ENCODE data around the gene PRND.
A peak's percentile ranks its signal among the peaks of the same experiment; 100 is the strongest.
"Not testable (repeated sequence)": the region's sequence is repeated elsewhere in the genome, so short reads cannot be mapped to it uniquely, and the experiment has no call there.

The PRND gene

DNA sequence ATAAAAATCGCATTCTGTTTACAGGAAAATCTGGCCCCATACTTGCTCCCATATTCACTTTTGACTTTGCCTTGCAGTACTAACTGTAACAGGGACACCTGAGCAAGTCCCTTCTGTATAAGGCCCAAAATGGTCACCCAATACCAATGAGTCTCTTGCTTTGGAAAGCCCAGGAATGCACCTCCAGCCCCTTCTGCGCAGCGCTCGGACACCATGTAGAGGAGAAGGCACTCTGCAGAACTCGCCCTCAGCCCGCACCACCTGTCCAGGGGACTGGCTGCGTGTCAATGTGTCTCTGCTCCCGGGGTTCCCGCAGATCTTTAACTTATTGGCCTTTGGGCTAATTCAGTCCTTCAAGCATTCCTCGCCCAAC is 746 bp upstream of the PRND start:
- TF ChIP-seq, protein P1, sequence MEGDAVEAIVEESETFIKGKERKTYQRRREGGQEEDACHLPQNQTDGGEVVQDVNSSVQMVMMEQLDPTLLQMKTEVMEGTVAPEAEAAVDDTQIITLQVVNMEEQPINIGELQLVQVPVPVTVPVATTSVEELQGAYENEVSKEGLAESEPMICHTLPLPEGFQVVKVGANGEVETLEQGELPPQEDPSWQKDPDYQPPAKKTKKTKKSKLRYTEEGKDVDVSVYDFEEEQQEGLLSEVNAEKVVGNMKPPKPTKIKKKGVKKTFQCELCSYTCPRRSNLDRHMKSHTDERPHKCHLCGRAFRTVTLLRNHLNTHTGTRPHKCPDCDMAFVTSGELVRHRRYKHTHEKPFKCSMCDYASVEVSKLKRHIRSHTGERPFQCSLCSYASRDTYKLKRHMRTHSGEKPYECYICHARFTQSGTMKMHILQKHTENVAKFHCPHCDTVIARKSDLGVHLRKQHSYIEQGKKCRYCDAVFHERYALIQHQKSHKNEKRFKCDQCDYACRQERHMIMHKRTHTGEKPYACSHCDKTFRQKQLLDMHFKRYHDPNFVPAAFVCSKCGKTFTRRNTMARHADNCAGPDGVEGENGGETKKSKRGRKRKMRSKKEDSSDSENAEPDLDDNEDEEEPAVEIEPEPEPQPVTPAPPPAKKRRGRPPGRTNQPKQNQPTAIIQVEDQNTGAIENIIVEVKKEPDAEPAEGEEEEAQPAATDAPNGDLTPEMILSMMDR (conservative IDR thresholded peaks at IDR 0.05; ENCODE audit: control insufficient read depth, insufficient read depth, low read depth, low read length) = no peak

DNA sequence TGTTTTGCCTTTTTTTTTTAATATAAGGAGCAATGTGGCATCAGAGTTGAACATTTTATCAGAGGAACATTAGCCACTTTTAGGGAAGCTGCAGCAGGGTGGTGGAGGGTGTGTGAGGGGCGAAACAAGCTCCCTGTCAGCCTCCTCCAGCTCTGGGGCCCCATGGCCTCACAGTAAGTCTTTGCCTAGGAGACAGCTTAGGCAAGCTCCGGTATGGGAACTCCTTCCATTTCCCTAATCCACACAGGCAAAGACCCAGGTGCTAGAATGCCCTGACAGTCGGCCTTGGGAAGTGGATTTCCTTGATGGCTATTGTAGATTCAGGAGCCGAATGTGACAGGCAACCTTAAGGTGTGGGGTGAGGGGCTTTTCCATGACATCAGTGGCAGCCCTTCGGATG is 862 bp downstream of the PRND start:
- TF ChIP-seq, protein P1 (conservative IDR thresholded peaks at IDR 0.05; ENCODE audit: control insufficient read depth, insufficient read depth, low read depth, low read length) = no peak
- DNase-seq (ENCODE audit: low read depth) = no peak
- H3K4me3 ChIP-seq (ENCODE audit: control insufficient read depth, low read depth, low read length) = no peak overlapping the region

More for the DNA sequence above, 746 bp upstream of the PRND start:
- no peak for DNase-seq (ENCODE audit: low read depth)
- no peak overlapping the region for H3K4me3 ChIP-seq (ENCODE audit: control insufficient read depth, low read depth, low read length)

DNA sequence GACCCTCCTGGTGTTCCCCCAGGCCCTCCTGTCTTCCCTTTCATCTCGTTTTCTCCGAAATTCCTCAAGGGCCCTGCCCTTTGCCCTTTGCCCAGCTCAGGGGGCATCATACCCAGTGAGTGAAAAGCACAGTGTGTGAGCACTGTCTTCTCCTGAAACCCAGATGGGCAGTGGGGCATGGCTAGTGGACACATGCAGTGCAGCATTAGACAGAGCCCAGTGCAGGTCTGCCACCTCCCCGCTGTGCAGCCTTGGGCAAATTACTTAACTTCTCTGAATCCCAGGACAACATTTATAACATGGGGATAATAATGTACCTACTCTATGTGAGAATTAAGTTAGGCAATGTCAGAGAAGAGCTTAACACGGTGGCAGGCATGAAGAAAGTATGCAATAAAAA is 1.3 kb downstream of the PRND start:
- TF ChIP-seq, protein P1 (conservative IDR thresholded peaks at IDR 0.05; ENCODE audit: control insufficient read depth, insufficient read depth, low read depth, low read length) = no peak
- no peak overlapping the region for H3K4me3 ChIP-seq (ENCODE audit: control insufficient read depth, low read depth, low read length)
- no peak for DNase-seq (ENCODE audit: low read depth)

DNA sequence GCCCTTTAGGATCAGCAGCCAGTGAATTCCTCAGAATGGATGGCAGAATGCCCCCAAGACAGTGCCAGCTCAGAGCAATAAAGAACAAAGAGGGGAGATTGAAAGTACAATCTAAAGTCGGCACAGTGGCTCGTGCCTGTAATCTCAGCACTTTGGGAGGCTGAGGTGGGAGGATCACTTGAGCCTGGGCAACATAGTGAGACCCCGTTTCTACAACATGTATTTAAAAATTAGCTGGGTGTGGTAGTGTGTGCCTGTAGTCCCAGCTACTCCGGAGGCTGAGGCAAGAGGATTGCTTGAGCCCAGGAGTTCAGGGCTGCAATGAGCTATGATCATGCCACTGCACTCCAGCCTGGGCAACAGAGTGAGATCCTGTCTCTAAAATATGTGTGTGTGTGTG is 1.8 kb downstream of the PRND start:
- DNase-seq (ENCODE audit: low read depth); H3K4me3 ChIP-seq (ENCODE audit: control insufficient read depth, low read depth, low read length): not testable (repeated sequence)

DNA sequence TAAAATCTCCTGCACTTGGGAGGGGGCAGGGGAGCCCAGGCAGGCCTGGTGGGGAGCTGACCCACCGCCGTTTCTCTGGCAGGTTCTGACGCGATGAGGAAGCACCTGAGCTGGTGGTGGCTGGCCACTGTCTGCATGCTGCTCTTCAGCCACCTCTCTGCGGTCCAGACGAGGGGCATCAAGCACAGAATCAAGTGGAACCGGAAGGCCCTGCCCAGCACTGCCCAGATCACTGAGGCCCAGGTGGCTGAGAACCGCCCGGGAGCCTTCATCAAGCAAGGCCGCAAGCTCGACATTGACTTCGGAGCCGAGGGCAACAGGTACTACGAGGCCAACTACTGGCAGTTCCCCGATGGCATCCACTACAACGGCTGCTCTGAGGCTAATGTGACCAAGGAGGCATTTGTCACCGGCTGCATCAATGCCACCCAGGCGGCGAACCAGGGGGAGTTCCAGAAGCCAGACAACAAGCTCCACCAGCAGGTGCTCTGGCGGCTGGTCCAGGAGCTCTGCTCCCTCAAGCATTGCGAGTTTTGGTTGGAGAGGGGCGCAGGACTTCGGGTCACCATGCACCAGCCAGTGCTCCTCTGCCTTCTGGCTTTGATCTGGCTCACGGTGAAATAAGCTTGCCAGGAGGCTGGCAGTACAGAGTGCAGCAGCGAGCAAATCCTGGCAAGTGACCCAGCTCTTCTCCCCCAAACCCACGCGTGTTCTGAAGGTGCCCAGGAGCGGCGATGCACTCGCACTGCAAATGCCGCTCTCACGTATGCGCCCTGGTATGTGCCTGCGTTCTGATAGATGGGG is 3.0 kb downstream of the PRND start:
- no peak overlapping the region for H3K4me3 ChIP-seq (ENCODE audit: control insufficient read depth, low read depth, low read length)
- no peak for DNase-seq (ENCODE audit: low read depth)
- TF ChIP-seq, protein P1 (conservative IDR thresholded peaks at IDR 0.05; ENCODE audit: control insufficient read depth, insufficient read depth, low read depth, low read length) = no peak

DNA sequence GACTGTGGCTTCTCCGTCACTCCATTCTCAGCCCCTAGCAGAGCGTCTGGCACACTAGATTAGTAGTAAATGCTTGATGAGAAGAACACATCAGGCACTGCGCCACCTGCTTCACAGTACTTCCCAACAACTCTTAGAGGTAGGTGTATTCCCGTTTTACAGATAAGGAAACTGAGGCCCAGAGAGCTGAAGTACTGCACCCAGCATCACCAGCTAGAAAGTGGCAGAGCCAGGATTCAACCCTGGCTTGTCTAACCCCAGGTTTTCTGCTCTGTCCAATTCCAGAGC is 3.5 kb downstream of the PRND start:
- DNase-seq (ENCODE audit: low read depth) = no peak
- TF ChIP-seq, protein P1 (conservative IDR thresholded peaks at IDR 0.05; ENCODE audit: control insufficient read depth, insufficient read depth, low read depth, low read length) = no peak
- no peak overlapping the region for H3K4me3 ChIP-seq (ENCODE audit: control insufficient read depth, low read depth, low read length)

DNA sequence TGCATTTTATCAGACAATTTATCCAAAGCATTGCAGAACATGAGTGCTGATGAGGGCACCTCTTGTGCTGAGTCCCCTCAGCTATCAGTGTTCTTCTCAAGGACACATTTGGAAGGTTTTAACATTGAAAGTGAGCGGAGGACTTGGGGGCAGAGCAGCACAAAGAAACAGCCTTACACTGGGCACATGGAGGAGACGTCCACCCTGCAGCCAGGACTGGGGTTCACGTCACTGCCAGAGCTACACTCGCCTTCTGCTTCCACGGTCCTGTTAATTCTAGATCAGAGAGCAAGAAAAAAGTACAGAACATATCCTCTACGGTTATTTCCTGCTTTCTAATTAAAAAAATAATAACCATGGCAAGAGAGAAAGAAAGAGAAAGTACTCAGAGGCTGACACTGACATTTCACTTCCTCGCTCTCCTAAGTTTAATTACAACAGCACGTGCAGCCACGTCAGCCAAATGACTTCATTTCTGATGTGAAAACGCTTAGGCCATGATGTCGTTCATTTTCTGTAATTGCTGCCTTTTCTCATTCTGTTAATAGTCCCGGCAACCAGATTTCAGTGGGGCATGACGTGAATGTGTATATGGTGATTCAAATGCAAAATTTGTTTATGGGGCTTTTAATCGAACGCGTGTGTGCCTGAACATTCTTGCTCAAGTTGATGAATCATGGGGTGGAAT is 5.1 kb downstream of the PRND start:
- TF ChIP-seq, protein P1 (conservative IDR thresholded peaks at IDR 0.05; ENCODE audit: control insufficient read depth, insufficient read depth, low read depth, low read length) = no peak
- no peak overlapping the region for H3K4me3 ChIP-seq (ENCODE audit: control insufficient read depth, low read depth, low read length)
- DNase-seq (ENCODE audit: low read depth) = peak; percentile 87
